Hepatocyte (in vitro differentiated cells): Measurements from ENCODE around the gene TANGO6. TPM values are rescaled to one million over a fixed set of nuclear protein-coding genes. Genes with fewer than 3 reads are reported as not detected.

ENCODE experiments used
- DNase-seq: peaks from one replicate; pipeline ENCODE4 v3.0.0-alpha.2; 2016; ENCODE audit warnings: low spot score
- H2AFZ ChIP-seq: fragments of 200-600 bp; sonication (generic); 2 replicates; pipeline ENCODE4 v1.6.0; 2016; ENCODE audit warnings: antibody characterized with exemption, mild to moderate bottlenecking
- H3K27ac ChIP-seq: fragments of 200-600 bp; sonication (generic); 2 replicates; pipeline ENCODE4 v1.5.1; 2016; ENCODE audit warnings: mild to moderate bottlenecking
- H3K27me3 ChIP-seq: fragments of 200-600 bp; sonication (generic); 2 replicates; pipeline ENCODE4 v1.6.1; 2016
- H3K36me3 ChIP-seq: fragments of 200-600 bp; sonication (generic); replicated peaks from 2 replicates; pipeline ENCODE4 v1.5.1; 2016; ENCODE audit warnings: low read depth; ENCODE audit not compliant: insufficient read depth
- H3K4me1 ChIP-seq: fragments of 200-600 bp; sonication (generic); 2 replicates; pipeline ENCODE4 v1.5.1; 2016; ENCODE audit warnings: mild to moderate bottlenecking, moderate library complexity; ENCODE audit not compliant: insufficient read depth
- H3K4me2 ChIP-seq: fragments of 200-600 bp; sonication (generic); 2 replicates; pipeline ENCODE4 v1.6.0; 2016
- H3K4me3 ChIP-seq: fragments of 200-600 bp; sonication (generic); 2 replicates; pipeline ENCODE4 v1.5.1; 2016; ENCODE audit warnings: mild to moderate bottlenecking
- H3K79me2 ChIP-seq: fragments of 200-600 bp; sonication (generic); 2 replicates; pipeline ENCODE4 v1.6.0; 2017; ENCODE audit warnings: mild to moderate bottlenecking
- H3K9me2 ChIP-seq: fragments of 200-600 bp; sonication (generic); replicated peaks from 2 replicates; pipeline ENCODE4 v1.6.0; 2017; ENCODE audit warnings: mild to moderate bottlenecking; ENCODE audit not compliant: insufficient read depth
- H3K9me3 ChIP-seq: fragments of 200-600 bp; sonication (generic); 2 replicates; pipeline ENCODE4 v1.5.1; 2016; ENCODE audit warnings: low read depth, mild to moderate bottlenecking
- H4K20me1 ChIP-seq: fragments of 200-600 bp; sonication (generic); 2 replicates; pipeline ENCODE4 v1.6.0; 2016; ENCODE audit warnings: mild to moderate bottlenecking; ENCODE audit not compliant: insufficient read depth, poor library complexity, severe bottlenecking
- EZH2 ChIP-seq: fragments of 200-600 bp; sonication (generic); IDR thresholded peaks from 2 replicates; pipeline ENCODE4 v1.6.1; 2016; ENCODE audit warnings: antibody characterized with exemption, mild to moderate bottlenecking, borderline replicate concordance
- EZH2phosphoT487 ChIP-seq: fragments of 200-600 bp; sonication (generic); IDR thresholded peaks from one replicate; pipeline ENCODE4 v1.6.1; 2018; ENCODE audit warnings: antibody characterized with exemption, mild to moderate bottlenecking, low read depth, moderate library complexity; ENCODE audit not compliant: unreplicated experiment, severe bottlenecking
- WGBS: methylation state at CpG from one replicate; pipeline ENCODE4 v1.1.6; 2016; ENCODE audit warnings: low lambda C conversion rate; ENCODE audit errors: missing lambda C conversion rate; 5-methylcytosine and 5-hydroxymethylcytosine counted together
- polyA plus RNA-seq: library from polyadenylated mRNA; unstranded; fragments of >200 nt; fragmentation: Nextera tagmentation; extraction: Ambion mirVana; gene quantifications from 2 replicates; pipeline ENCODE4 v1.2.1, GENCODE V29; 2016
- total RNA-seq: library from RNA; depleted of rRNA; stranded (reverse); fragments of >200 nt; gene quantifications from 2 replicates; pipeline ENCODE4 v1.2.3, GENCODE V29; 2014
- TF ChIP-seq, protein P1 (sequence below): fragments of 200-600 bp; sonication (generic); IDR thresholded peaks from 2 replicates; pipeline ENCODE4 v1.5.1; 2016; ENCODE audit warnings: antibody characterized with exemption, mild to moderate bottlenecking; ENCODE audit not compliant: poor library complexity

TANGO6 gene
- total and polyA plus RNA-seq, 2 experiments from 2014 or later = 4.8 to 6.5 TPM

GRCh38 chr16:69127966-69128510 lies 284.7 kb downstream of the TANGO6 start:
- Histone ChIP-seq H3K27me3 (no peaks in the 10 kb centered on the region), H3K27ac (no peak overlapping the region), H3K4me2 (no peak overlapping the region), H2AFZ (no peak overlapping the region), H3K9me3 (no peaks in the 10 kb centered on the region), H3K4me1 (peaks cover 4% of the 10 kb centered on the region), H3K79me2 (peaks cover 76% of the 10 kb centered on the region), H3K36me3 (no peaks in the 10 kb centered on the region), H3K4me3 (no peak overlapping the region), H4K20me1 (peaks cover 36% of the 10 kb centered on the region), H3K9me2 (no peaks in the 10 kb centered on the region)
- 96% methylated on average over 12 of the region's 12 CpGs for WGBS
- DNase-seq = no peak
- TF ChIP-seq EZH2 (no peak), EZH2phosphoT487 (no peak)
- TF ChIP-seq, protein P1, sequence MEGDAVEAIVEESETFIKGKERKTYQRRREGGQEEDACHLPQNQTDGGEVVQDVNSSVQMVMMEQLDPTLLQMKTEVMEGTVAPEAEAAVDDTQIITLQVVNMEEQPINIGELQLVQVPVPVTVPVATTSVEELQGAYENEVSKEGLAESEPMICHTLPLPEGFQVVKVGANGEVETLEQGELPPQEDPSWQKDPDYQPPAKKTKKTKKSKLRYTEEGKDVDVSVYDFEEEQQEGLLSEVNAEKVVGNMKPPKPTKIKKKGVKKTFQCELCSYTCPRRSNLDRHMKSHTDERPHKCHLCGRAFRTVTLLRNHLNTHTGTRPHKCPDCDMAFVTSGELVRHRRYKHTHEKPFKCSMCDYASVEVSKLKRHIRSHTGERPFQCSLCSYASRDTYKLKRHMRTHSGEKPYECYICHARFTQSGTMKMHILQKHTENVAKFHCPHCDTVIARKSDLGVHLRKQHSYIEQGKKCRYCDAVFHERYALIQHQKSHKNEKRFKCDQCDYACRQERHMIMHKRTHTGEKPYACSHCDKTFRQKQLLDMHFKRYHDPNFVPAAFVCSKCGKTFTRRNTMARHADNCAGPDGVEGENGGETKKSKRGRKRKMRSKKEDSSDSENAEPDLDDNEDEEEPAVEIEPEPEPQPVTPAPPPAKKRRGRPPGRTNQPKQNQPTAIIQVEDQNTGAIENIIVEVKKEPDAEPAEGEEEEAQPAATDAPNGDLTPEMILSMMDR = no peak

DNA sequence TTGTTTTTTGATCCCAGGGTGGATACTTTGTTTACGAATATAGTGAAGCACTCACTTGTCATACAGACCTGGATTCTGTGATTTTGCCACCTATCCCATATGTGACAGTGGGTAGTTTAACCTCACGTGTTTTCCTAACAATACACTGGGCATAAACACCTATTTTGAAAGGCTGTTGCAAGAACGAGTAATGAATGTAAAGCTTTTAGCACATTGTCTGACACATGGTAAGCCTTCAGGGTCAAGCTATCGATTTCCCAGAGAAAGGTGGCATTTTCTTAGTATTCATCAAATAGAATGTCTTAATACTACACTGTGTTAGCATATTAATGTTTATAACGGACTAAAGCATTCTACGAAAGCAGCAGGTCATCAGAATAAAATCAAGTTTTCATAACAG lies 287.1 kb downstream of the TANGO6 start:
- Histone ChIP-seq H2AFZ (no peak overlapping the region), H3K36me3 (no peaks in the 10 kb centered on the region), H3K9me2 (no peaks in the 10 kb centered on the region), H3K79me2 (peaks cover 86% of the 10 kb centered on the region), H3K27me3 (no peaks in the 10 kb centered on the region), H3K27ac (no peak overlapping the region), H3K4me3 (no peak overlapping the region), H3K9me3 (no peaks in the 10 kb centered on the region), H3K4me2 (peak overlapping the region; percentile 79), H4K20me1 (peaks cover 30% of the 10 kb centered on the region), H3K4me1 (peaks cover 9% of the 10 kb centered on the region)
- no peak for DNase-seq
- WGBS = 83% methylated on average over 6 of the region's 6 CpGs
- TF ChIP-seq EZH2phosphoT487 (no peak), EZH2 (no peak)

- Histone ChIP-seq H3K36me3 (no peaks in the 10 kb centered on the region), H3K9me3 (no peaks in the 10 kb centered on the region), H3K27ac (peak overlapping the region; percentile 99), H3K4me1 (peaks cover 9% of the 10 kb centered on the region), H3K79me2 (peaks cover 89% of the 10 kb centered on the region), H3K9me2 (no peaks in the 10 kb centered on the region), H3K27me3 (no peaks in the 10 kb centered on the region), H4K20me1 (peaks cover 25% of the 10 kb centered on the region), H3K4me2 (peak overlapping the region; percentile 79), H2AFZ (peak overlapping the region; percentile 71), H3K4me3 (peak overlapping the region; percentile 91)
- 3% methylated on average over 11 of the region's 15 CpGs for WGBS
- peak; percentile 36 for DNase-seq
- TF ChIP-seq, protein P1 = no peak
- no peak for TF ChIP-seq EZH2
- TF ChIP-seq EZH2phosphoT487 = no peak
Measured at GRCh38 chr16:69131167-69131838, 288.0 kb downstream of the TANGO6 start.

GRCh38 chr16:69131839-69132423 lies 288.6 kb downstream of the TANGO6 start:
- WGBS = 0% methylated on average over 7 of the region's 53 CpGs
- peaks cover 25% of the 10 kb centered on the region for H4K20me1 ChIP-seq
- H3K9me3 ChIP-seq = no peaks in the 10 kb centered on the region
- H3K27me3 ChIP-seq = no peaks in the 10 kb centered on the region
- peaks cover 91% of the 10 kb centered on the region for H3K79me2 ChIP-seq
- H3K9me2 ChIP-seq = no peaks in the 10 kb centered on the region
- peak overlapping the region; percentile 99 for H3K27ac ChIP-seq
- TF ChIP-seq EZH2 (no peak), EZH2phosphoT487 (no peak)
- TF ChIP-seq, protein P1 = no peak
- DNase-seq = peak; percentile 95
- no peaks in the 10 kb centered on the region for H3K36me3 ChIP-seq
- peak overlapping the region; percentile 89 for H2AFZ ChIP-seq
- H3K4me3 ChIP-seq = peak overlapping the region; percentile 91
- H3K4me2 ChIP-seq = peak overlapping the region; percentile 79
- H3K4me1 ChIP-seq = peaks cover 9% of the 10 kb centered on the region
